ENCODE data around the gene TSFM.

The TSFM gene

GRCh38 chr12:57823131-57823907 is 40.7 kb downstream of the TSFM start:
- Histone ChIP-seq H3K4me1 (ENCODE audit: control insufficient read depth, insufficient read depth, low read length) (no peaks in the 10 kb centered on the region; the same call in 1 of the 2 replicates), H3K4me3 (ENCODE audit: low read length) (no peak overlapping the region), H3K27ac (ENCODE audit: low read length) (no peak overlapping the region), H3K36me3 (ENCODE audit: control insufficient read depth, insufficient read depth, low read length) (peaks cover 49% of the 10 kb centered on the region), H3K27me3 (ENCODE audit: control insufficient read depth, insufficient read depth, low read length) (no peaks in the 10 kb centered on the region), H3K9me3 (ENCODE audit: control insufficient read depth, insufficient read depth, low read length) (no peaks in the 10 kb centered on the region)
- no peak for DNase-seq (ENCODE audit: low read depth, low spot score)
- WGBS (ENCODE audit: insufficient coverage, insufficient read length) = no CpG with 5 or more reads among the region's 17 CpGs

- Histone ChIP-seq H3K27ac (ENCODE audit: low read length) (no peak overlapping the region), H3K36me3 (ENCODE audit: control insufficient read depth, insufficient read depth, low read length) (peaks cover 50% of the 10 kb centered on the region), H3K4me1 (ENCODE audit: control insufficient read depth, insufficient read depth, low read length) (no peaks in the 10 kb centered on the region; the same call in 1 of the 2 replicates), H3K4me3 (ENCODE audit: low read length) (no peak overlapping the region), H3K27me3 (ENCODE audit: control insufficient read depth, insufficient read depth, low read length) (no peaks in the 10 kb centered on the region), H3K9me3 (ENCODE audit: control insufficient read depth, insufficient read depth, low read length) (no peaks in the 10 kb centered on the region)
- no CpG with 5 or more reads among the region's 18 CpGs for WGBS (ENCODE audit: insufficient coverage, insufficient read length)
- DNase-seq (ENCODE audit: low read depth, low spot score) = no peak
Measured at GRCh38 chr12:57823908-57824640, 41.5 kb downstream of the TSFM start.

GRCh38 chr12:57825451-57825850 is 42.9 kb downstream of the TSFM start:
- Histone ChIP-seq H3K4me3 (ENCODE audit: low read length) (no peak overlapping the region), H3K9me3 (ENCODE audit: control insufficient read depth, insufficient read depth, low read length) (no peaks in the 10 kb centered on the region), H3K36me3 (ENCODE audit: control insufficient read depth, insufficient read depth, low read length) (peaks cover 54% of the 10 kb centered on the region), H3K27ac (ENCODE audit: low read length) (no peak overlapping the region), H3K27me3 (ENCODE audit: control insufficient read depth, insufficient read depth, low read length) (no peaks in the 10 kb centered on the region), H3K4me1 (ENCODE audit: control insufficient read depth, insufficient read depth, low read length) (no peaks in the 10 kb centered on the region)
- DNase-seq (ENCODE audit: low read depth, low spot score) = no peak
- no CpG with 5 or more reads among the region's 2 CpGs for WGBS (ENCODE audit: insufficient coverage, insufficient read length)

- no peak overlapping the region for H3K27ac ChIP-seq (ENCODE audit: low read length)
- H3K4me3 ChIP-seq (ENCODE audit: low read length) = no peak overlapping the region
- no peaks in the 10 kb centered on the region for H3K27me3 ChIP-seq (ENCODE audit: control insufficient read depth, insufficient read depth, low read length)
- WGBS (ENCODE audit: insufficient coverage, insufficient read length) = no CpG with 5 or more reads among the region's 2 CpGs
- DNase-seq (ENCODE audit: low read depth, low spot score) = no peak
- no peaks in the 10 kb centered on the region for H3K9me3 ChIP-seq (ENCODE audit: control insufficient read depth, insufficient read depth, low read length)
- H3K36me3 ChIP-seq (ENCODE audit: control insufficient read depth, insufficient read depth, low read length) = peaks cover 54% of the 10 kb centered on the region
- no peaks in the 10 kb centered on the region for H3K4me1 ChIP-seq (ENCODE audit: control insufficient read depth, insufficient read depth, low read length)
Measured at GRCh38 chr12:57826400-57826799, 43.8 kb downstream of the TSFM start.

GRCh38 chr12:57826966-57827365 is 44.4 kb downstream of the TSFM start:
- Histone ChIP-seq H3K4me1 (ENCODE audit: control insufficient read depth, insufficient read depth, low read length) (peaks cover 2% of the 10 kb centered on the region), H3K36me3 (ENCODE audit: control insufficient read depth, insufficient read depth, low read length) (peaks cover 54% of the 10 kb centered on the region), H3K9me3 (ENCODE audit: control insufficient read depth, insufficient read depth, low read length) (no peaks in the 10 kb centered on the region), H3K4me3 (ENCODE audit: low read length) (no peak overlapping the region), H3K27ac (ENCODE audit: low read length) (no peak overlapping the region), H3K27me3 (ENCODE audit: control insufficient read depth, insufficient read depth, low read length) (no peaks in the 10 kb centered on the region)
- DNase-seq (ENCODE audit: low read depth, low spot score) = no peak
- WGBS (ENCODE audit: insufficient coverage, insufficient read length) = no CpG with 5 or more reads among the region's 1 CpG

- H3K27ac ChIP-seq (ENCODE audit: low read length) = no peak overlapping the region
- H3K4me3 ChIP-seq (ENCODE audit: low read length) = no peak overlapping the region
- peaks cover 36% of the 10 kb centered on the region for H3K36me3 ChIP-seq (ENCODE audit: control insufficient read depth, insufficient read depth, low read length)
- DNase-seq (ENCODE audit: low read depth, low spot score) = no peak
- no CpG with 5 or more reads among the region's 10 CpGs for WGBS (ENCODE audit: insufficient coverage, insufficient read length)
- H3K4me1 ChIP-seq (ENCODE audit: control insufficient read depth, insufficient read depth, low read length) = peaks cover 3% of the 10 kb centered on the region
- H3K27me3 ChIP-seq (ENCODE audit: control insufficient read depth, insufficient read depth, low read length) = no peaks in the 10 kb centered on the region
- H3K9me3 ChIP-seq (ENCODE audit: control insufficient read depth, insufficient read depth, low read length) = no peaks in the 10 kb centered on the region
Measured at GRCh38 chr12:57829025-57829777, 46.6 kb downstream of the TSFM start.

- DNase-seq (ENCODE audit: low read depth, low spot score) = no peak
- H3K4me1 ChIP-seq (ENCODE audit: control insufficient read depth, insufficient read depth, low read length) = peaks cover 8% of the 10 kb centered on the region
Measured at GRCh38 chr12:57830393-57830792, 47.8 kb downstream of the TSFM start.

GRCh38 chr12:57832966-57833365 is 50.4 kb downstream of the TSFM start:
- no peak for DNase-seq (ENCODE audit: low read depth, low spot score)
- H3K4me1 ChIP-seq (ENCODE audit: control insufficient read depth, insufficient read depth, low read length) = peaks cover 18% of the 10 kb centered on the region
- H3K36me3 ChIP-seq (ENCODE audit: control insufficient read depth, insufficient read depth, low read length) = peaks cover 5% of the 10 kb centered on the region; the same call in 1 of the 2 replicates
- no peak overlapping the region for H3K4me3 ChIP-seq (ENCODE audit: low read length)
- H3K9me3 ChIP-seq (ENCODE audit: control insufficient read depth, insufficient read depth, low read length) = no peaks in the 10 kb centered on the region
- no peaks in the 10 kb centered on the region for H3K27me3 ChIP-seq (ENCODE audit: control insufficient read depth, insufficient read depth, low read length)
- no CpG with 5 or more reads among the region's 10 CpGs for WGBS (ENCODE audit: insufficient coverage, insufficient read length)
- H3K27ac ChIP-seq (ENCODE audit: low read length) = no peak overlapping the region

More at GRCh38 chr12:57830393-57830792, 47.8 kb downstream of the TSFM start:
- no peak overlapping the region for H3K4me3 ChIP-seq (ENCODE audit: low read length)
- no peaks in the 10 kb centered on the region for H3K27me3 ChIP-seq (ENCODE audit: control insufficient read depth, insufficient read depth, low read length)
- no peak overlapping the region for H3K27ac ChIP-seq (ENCODE audit: low read length)
- peaks cover 26% of the 10 kb centered on the region for H3K36me3 ChIP-seq (ENCODE audit: control insufficient read depth, insufficient read depth, low read length)
- no CpG with 5 or more reads among the region's 2 CpGs for WGBS (ENCODE audit: insufficient coverage, insufficient read length)
- no peaks in the 10 kb centered on the region for H3K9me3 ChIP-seq (ENCODE audit: control insufficient read depth, insufficient read depth, low read length)

- Histone ChIP-seq H3K27ac (ENCODE audit: low read length) (no peak overlapping the region), H3K27me3 (ENCODE audit: control insufficient read depth, insufficient read depth, low read length) (no peaks in the 10 kb centered on the region), H3K36me3 (ENCODE audit: control insufficient read depth, insufficient read depth, low read length) (peaks cover 5% of the 10 kb centered on the region; the same call in 1 of the 2 replicates), H3K4me1 (ENCODE audit: control insufficient read depth, insufficient read depth, low read length) (peaks cover 21% of the 10 kb centered on the region), H3K9me3 (ENCODE audit: control insufficient read depth, insufficient read depth, low read length) (no peaks in the 10 kb centered on the region), H3K4me3 (ENCODE audit: low read length) (no peak overlapping the region)
- WGBS (ENCODE audit: insufficient coverage, insufficient read length) = no CpG with 5 or more reads among the region's 3 CpGs
- DNase-seq (ENCODE audit: low read depth, low spot score) = no peak
Measured at GRCh38 chr12:57833672-57834071, 51.1 kb downstream of the TSFM start.
